Measurements from ENCODE around the gene IRF2BPL.

IRF2BPL gene

GRCh38 chr14:77033622-77034589, 5.4 kb upstream of the IRF2BPL start:
- peaks cover 67% of the 10 kb centered on the region for H3K4me1 Mint-ChIP-seq (ENCODE audit: low read depth)
- peak; percentile 91 for DNase-seq (ENCODE audit: low spot score)
- H3K27ac Mint-ChIP-seq: peak overlapping the region; percentile 95
- H3K36me3 Mint-ChIP-seq (ENCODE audit: low read depth): peaks cover 3% of the 10 kb centered on the region
- H3K4me3 Mint-ChIP-seq: peak overlapping the region; percentile 94
- no peaks in the 10 kb centered on the region for H3K27me3 Mint-ChIP-seq (ENCODE audit: low read depth)
- no peaks in the 10 kb centered on the region for H3K9me3 Mint-ChIP-seq

GRCh38 chr14:77032844-77033621, 4.5 kb upstream of the IRF2BPL start:
- H3K4me3 Mint-ChIP-seq: peak overlapping the region; percentile 94
- no peaks in the 10 kb centered on the region for H3K27me3 Mint-ChIP-seq (ENCODE audit: low read depth)
- no peaks in the 10 kb centered on the region for H3K9me3 Mint-ChIP-seq
- H3K36me3 Mint-ChIP-seq (ENCODE audit: low read depth): peaks cover 6% of the 10 kb centered on the region
- H3K4me1 Mint-ChIP-seq (ENCODE audit: low read depth): peaks cover 61% of the 10 kb centered on the region
- peak overlapping the region; percentile 95 for H3K27ac Mint-ChIP-seq
- DNase-seq (ENCODE audit: low spot score): peak; percentile 76

GRCh38 chr14:77032491-77032843, 4.0 kb upstream of the IRF2BPL start:
- Mint-ChIP-seq H3K9me3 (no peaks in the 10 kb centered on the region), H3K27ac (peak overlapping the region; percentile 95), H3K4me1 (ENCODE audit: low read depth) (peaks cover 56% of the 10 kb centered on the region), H3K36me3 (ENCODE audit: low read depth) (peaks cover 6% of the 10 kb centered on the region), H3K27me3 (ENCODE audit: low read depth) (no peaks in the 10 kb centered on the region), H3K4me3 (peak overlapping the region; percentile 94)
- DNase-seq (ENCODE audit: low spot score): no peak

GRCh38 chr14:77031759-77032490, 3.4 kb upstream of the IRF2BPL start:
- Mint-ChIP-seq H3K4me3 (peak overlapping the region; percentile 94), H3K27me3 (ENCODE audit: low read depth) (no peaks in the 10 kb centered on the region), H3K36me3 (ENCODE audit: low read depth) (peaks cover 6% of the 10 kb centered on the region), H3K27ac (peak overlapping the region; percentile 95), H3K9me3 (no peaks in the 10 kb centered on the region), H3K4me1 (ENCODE audit: low read depth) (peaks cover 51% of the 10 kb centered on the region)
- no peak for DNase-seq (ENCODE audit: low spot score)

- H3K27ac Mint-ChIP-seq: peak overlapping the region; percentile 93
- DNase-seq (ENCODE audit: low spot score): peak; percentile 56
- H3K27me3 Mint-ChIP-seq (ENCODE audit: low read depth): no peaks in the 10 kb centered on the region
- no peaks in the 10 kb centered on the region for H3K9me3 Mint-ChIP-seq
- H3K4me3 Mint-ChIP-seq: peak overlapping the region; percentile 79
- peaks cover 55% of the 10 kb centered on the region for H3K4me1 Mint-ChIP-seq (ENCODE audit: low read depth)
- H3K36me3 Mint-ChIP-seq (ENCODE audit: low read depth): peaks cover 27% of the 10 kb centered on the region
Observed at GRCh38 chr14:77027538-77028383, 747 bp downstream of the IRF2BPL start.

GRCh38 chr14:77026930-77027537, 1.5 kb downstream of the IRF2BPL start:
- H3K4me1 Mint-ChIP-seq (ENCODE audit: low read depth): peaks cover 55% of the 10 kb centered on the region
- peak overlapping the region; percentile 81 for H3K27ac Mint-ChIP-seq
- H3K9me3 Mint-ChIP-seq: no peaks in the 10 kb centered on the region
- DNase-seq (ENCODE audit: low spot score): peak; percentile 43
- peaks cover 28% of the 10 kb centered on the region for H3K36me3 Mint-ChIP-seq (ENCODE audit: low read depth)
- no peaks in the 10 kb centered on the region for H3K27me3 Mint-ChIP-seq (ENCODE audit: low read depth)
- H3K4me3 Mint-ChIP-seq: peak overlapping the region; percentile 71

- no peak for DNase-seq (ENCODE audit: low spot score)
- H3K36me3 Mint-ChIP-seq (ENCODE audit: low read depth): peaks cover 28% of the 10 kb centered on the region
- no peak overlapping the region for H3K27ac Mint-ChIP-seq
- H3K4me1 Mint-ChIP-seq (ENCODE audit: low read depth): peaks cover 55% of the 10 kb centered on the region
- no peaks in the 10 kb centered on the region for H3K27me3 Mint-ChIP-seq (ENCODE audit: low read depth)
- peak overlapping the region; percentile 75 for H3K4me3 Mint-ChIP-seq
- no peaks in the 10 kb centered on the region for H3K9me3 Mint-ChIP-seq
Observed at GRCh38 chr14:77026166-77026929, 2.2 kb downstream of the IRF2BPL start.

GRCh38 chr14:77025744-77026165, 2.8 kb downstream of the IRF2BPL start:
- no peaks in the 10 kb centered on the region for H3K9me3 Mint-ChIP-seq
- no peaks in the 10 kb centered on the region for H3K27me3 Mint-ChIP-seq (ENCODE audit: low read depth)
- peaks cover 28% of the 10 kb centered on the region for H3K36me3 Mint-ChIP-seq (ENCODE audit: low read depth)
- H3K27ac Mint-ChIP-seq: peak overlapping the region; percentile 62
- H3K4me3 Mint-ChIP-seq: peak overlapping the region; percentile 67
- DNase-seq (ENCODE audit: low spot score): no peak
- H3K4me1 Mint-ChIP-seq (ENCODE audit: low read depth): peaks cover 50% of the 10 kb centered on the region

GRCh38 chr14:77024171-77024691, 4.3 kb downstream of the IRF2BPL start:
- Mint-ChIP-seq H3K9me3 (no peaks in the 10 kb centered on the region), H3K27me3 (ENCODE audit: low read depth) (no peaks in the 10 kb centered on the region), H3K4me3 (peak overlapping the region; percentile 79), H3K36me3 (ENCODE audit: low read depth) (peaks cover 26% of the 10 kb centered on the region), H3K27ac (peak overlapping the region; percentile 90), H3K4me1 (ENCODE audit: low read depth) (peaks cover 42% of the 10 kb centered on the region)
- DNase-seq (ENCODE audit: low spot score): peak; percentile 76

- no peaks in the 10 kb centered on the region for H3K9me3 Mint-ChIP-seq
- peaks cover 22% of the 10 kb centered on the region for H3K36me3 Mint-ChIP-seq (ENCODE audit: low read depth)
- peak overlapping the region; percentile 35 for H3K4me3 Mint-ChIP-seq
- no peaks in the 10 kb centered on the region for H3K27me3 Mint-ChIP-seq (ENCODE audit: low read depth)
- H3K4me1 Mint-ChIP-seq (ENCODE audit: low read depth): peaks cover 37% of the 10 kb centered on the region
- H3K27ac Mint-ChIP-seq: peak overlapping the region; percentile 73
- DNase-seq (ENCODE audit: low spot score): peak; percentile 57
Observed at GRCh38 chr14:77023001-77023996, 5.2 kb downstream of the IRF2BPL start.

- peak overlapping the region; percentile 35 for H3K4me3 Mint-ChIP-seq
- H3K27ac Mint-ChIP-seq: peak overlapping the region; percentile 73
- peaks cover 37% of the 10 kb centered on the region for H3K4me1 Mint-ChIP-seq (ENCODE audit: low read depth)
- no peaks in the 10 kb centered on the region for H3K27me3 Mint-ChIP-seq (ENCODE audit: low read depth)
- H3K9me3 Mint-ChIP-seq: no peaks in the 10 kb centered on the region
- H3K36me3 Mint-ChIP-seq (ENCODE audit: low read depth): peaks cover 22% of the 10 kb centered on the region
- DNase-seq (ENCODE audit: low spot score): no peak
Observed at GRCh38 chr14:77022236-77022852, 6.2 kb downstream of the IRF2BPL start.

Measured in T-helper 2 cell treated with Interferon-gamma antibody and Interleukin-4, amounts not matched to agents 5 μg/mL and 100 μg/mL, for 36 hours (primary cell).